COLO668 (cell line): ENCODE data around the gene POMGNT2.

Experiments
- DNase-seq: peaks from one replicate; lab custom pipeline; 2025; ENCODE audit not compliant: unreplicated experiment; lab: John Stamatoyannopoulos, UW

Gene POMGNT2

DNA sequence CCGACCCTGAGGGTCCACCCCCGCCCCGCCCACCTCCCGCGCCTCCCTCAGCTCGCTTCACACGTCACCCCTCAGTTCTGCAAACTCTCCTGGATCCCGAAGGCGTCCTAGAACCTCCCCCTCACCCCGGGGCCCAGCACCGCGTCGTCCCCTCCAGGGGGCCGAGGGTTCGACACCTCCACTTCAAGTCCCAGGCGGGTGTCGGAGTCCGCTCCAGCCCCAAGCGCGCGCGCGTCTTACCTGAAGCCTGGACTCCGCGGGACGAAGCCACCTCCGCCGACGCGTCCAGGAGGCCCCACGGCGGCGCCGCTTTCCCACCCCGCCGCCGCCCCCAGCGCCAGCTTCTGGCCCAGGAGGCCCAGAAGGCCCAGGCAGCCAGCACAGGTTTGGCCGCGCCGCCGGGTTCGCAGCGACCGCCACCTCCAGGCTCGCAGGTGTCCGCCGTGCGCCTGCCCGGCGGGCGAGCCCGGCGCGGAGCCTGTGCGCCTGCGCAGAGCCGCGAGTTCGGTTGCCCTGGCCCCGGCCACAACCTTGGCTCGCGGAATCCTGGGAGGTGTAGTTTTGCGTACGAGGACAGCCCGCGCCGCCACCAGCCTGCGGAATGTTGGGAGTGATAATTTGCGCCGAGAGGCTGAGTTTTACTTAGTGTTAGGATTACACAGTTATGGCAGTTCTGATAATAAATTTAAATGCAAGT is at the start of gene POMGNT2:
POMGNT2 (minus strand) TSS at position 484 of the 697 bp plus-strand sequence. CDS start 24,648 bp downstream, outside the sequence.
- DNase-seq, result peak; percentile 85

DNA sequence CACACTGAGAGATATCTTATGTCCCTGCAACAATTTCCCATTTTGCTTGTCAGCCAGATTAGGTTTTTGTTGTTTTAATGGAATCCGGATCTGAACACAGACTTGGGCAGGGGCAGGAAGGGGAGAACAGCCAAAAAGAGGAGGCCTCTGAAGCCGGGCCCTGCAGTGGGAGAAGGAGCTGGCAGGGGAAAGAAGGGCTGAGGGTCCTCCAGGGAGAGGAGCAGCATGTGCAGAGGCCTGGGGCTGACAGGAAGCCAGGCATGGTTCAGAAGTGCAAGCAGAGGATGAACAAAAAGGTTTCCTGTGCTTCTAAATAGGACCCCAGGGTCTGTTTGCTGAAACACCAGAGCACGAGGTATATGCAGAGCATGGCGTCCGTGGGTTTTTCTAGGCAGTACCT is 49.1 kb upstream of the POMGNT2 start:
- no peak for DNase-seq

DNA sequence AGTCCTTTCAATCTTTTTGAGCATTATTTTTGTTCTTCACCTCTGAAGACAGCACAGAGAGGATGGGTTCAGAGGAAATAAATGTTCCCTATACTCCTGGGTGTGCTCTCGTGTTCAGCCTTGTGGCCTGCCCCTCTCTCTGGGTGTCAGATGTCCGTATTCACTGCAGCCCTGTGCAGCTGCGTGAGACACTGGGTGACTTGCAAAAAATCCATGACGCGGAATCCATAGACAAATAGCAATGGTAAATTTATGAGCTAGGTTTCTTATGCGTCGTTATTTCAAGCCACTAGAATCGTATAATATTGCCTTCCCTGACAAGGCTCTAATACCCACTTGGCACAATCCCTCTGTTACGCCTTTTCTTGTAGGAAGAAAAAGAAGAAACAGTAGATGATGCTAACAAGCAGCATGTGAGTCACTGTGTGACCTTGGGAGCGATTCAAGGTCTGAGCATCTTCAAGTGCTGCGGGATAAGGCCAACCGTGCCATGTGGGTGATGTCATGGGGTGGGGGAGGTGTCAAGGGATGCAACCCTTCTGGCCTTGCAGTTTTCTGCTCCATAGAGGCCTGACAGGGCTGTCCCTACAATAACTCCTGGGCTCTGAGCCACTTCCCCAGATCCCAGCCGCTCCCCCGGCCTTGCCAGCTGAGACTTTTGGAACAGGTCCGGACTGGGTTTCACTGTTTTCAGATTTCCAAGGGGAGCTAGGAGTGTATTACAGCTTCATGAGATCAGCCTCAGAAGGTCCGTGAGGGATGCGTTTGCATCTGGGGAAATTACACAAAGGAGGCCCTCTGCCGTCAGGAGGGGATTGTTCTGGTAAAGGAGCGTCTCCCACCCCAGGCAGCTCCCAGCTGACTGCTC is 47.6 kb upstream of the POMGNT2 start:
- no peak for DNase-seq

DNA sequence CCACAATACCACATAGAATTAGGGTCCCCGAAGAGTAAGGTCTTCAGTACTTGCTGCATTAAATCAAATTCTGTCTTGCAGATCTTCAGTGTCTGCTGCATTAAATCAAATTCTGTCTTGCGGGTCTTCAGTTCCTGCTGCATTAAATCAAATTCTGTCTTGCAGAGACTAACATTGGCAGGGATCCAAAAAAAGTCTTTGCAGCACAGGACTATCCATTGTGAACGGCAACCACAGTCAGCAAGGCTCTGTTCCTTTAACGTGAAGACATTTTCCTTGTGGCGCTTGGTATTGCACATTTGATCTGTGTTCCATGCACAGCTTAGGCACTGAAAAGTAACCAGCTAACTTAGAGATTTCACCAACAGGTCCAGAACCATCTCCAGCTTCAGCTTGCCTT is 46.8 kb upstream of the POMGNT2 start:
- DNase-seq, result no peak

DNA sequence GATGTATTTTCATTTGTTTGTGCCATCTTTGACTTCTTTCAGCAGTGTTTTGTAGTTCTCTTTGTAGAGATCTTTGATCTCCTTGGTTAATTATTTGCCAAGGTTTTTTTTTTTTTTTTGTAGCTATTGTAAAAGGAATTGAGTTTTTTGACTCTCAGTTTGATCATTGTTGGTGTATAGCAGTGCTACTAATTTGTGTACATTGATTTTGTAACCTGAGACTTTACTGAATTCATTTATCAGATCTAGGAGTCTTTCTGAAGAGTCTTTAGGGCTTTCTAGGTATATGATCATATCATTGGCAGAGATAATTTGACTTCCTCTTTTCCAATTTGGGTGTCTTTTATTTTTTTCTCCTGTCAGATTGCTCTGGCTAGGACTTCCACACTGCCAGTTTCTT is 42.2 kb upstream of the POMGNT2 start:
- no peak for DNase-seq

DNA sequence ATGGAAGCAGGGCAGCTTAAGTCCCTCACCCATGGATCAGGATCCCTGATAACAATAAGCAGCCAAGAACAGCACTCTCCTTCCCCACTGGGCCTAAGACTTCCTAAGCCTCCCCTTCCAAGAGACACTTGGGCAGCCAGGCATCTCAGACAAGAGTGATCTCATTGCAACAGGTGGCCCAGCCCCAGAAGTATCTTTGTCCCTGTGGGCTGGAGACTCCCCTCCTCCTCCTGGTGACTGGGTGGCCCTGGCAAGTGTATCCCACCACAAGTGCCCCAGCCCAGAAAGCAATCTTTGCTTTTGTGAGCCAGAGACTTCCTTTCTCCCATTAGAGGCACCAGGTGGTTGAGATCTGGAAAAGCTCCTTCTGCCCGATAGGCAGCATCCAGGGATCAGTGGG is 40.7 kb upstream of the POMGNT2 start:
- DNase-seq, result no peak

DNA sequence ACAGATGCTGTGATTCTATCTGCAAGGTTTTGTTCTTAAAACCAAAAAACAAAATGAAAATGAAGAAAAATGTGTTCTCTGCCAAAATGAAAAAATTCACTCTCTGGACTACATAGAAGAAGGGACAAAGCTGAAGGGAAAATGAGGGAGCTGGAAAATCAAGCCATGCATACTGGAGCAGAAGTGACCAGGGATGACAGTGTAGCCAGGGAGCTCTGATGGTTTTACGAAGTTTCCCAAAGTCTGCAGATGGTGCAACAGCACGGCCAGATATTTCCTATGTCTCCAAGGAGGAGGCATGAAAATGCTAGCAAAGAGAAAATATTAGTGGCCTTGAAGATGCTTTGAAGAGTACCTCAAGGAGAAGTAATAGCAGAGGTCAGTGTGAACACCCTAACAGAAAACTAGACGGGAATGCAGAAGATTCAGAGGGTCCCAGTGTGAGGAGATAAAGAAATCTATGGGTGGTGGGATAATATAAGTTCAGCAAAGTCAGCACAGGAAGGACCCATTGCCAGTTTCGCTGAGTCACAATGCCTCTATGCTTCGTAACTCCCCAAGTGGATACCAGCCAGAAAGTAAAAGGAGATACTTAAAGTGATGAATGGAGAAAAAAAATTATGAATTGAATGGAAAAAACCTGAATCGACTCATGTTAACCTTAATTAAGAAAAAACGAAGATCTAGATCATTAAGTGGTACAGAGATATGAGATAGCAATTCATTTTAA is 39.0 kb upstream of the POMGNT2 start:
- no peak for DNase-seq

DNA sequence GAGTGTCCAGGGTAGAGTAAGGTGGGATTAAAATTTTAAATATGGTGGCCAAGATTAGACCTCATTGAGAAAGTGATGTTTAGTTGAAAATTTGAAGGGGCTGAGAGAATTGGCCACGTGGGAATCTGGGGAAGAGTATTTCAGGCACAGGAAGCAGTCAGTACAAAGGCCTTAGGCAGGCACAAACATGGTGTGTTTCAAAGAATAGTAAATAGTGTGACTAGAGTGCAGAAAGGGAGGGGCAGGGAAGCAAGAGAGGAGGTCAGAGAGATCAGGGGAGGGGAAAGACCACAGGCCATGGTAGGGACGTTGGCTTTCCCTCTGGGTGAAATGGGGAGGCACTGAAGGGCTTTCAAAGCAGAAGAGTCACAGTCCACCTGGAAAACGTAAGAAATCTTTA is 36.6 kb upstream of the POMGNT2 start:
- no peak for DNase-seq

DNA sequence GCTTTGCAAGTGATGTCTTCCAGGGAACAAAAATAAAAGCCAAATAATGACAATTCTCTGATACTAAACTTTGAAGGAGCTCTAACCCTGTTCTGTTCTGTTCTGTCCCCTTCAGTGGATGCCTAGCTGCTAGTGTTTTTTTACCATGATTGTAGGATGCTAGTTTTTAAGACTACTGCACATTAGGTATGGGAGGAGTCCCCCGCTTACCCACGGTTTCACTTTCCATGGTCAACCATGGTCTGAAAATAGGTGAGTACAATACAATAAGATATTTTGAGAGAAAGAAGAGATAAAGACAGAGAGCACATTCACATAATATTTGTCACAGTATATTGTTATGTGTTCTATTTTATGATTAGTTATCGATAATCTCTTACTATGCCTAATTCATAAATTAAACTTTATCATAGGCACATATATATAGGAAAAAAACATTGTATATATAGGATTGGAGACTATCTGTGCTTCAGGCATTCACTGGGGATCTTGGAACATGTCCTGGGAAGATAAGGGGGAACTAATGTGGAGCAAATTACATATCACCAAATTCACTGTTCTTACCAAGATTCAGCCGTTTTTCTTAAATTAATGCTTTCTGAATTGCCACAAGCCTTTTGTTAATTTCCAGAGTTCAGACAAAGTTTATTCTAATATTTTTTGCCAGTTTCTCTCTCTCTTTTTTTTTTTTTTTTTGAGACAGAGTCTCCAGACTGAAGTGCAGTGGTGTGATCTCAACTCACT is 32.8 kb upstream of the POMGNT2 start:
- no peak for DNase-seq

DNA sequence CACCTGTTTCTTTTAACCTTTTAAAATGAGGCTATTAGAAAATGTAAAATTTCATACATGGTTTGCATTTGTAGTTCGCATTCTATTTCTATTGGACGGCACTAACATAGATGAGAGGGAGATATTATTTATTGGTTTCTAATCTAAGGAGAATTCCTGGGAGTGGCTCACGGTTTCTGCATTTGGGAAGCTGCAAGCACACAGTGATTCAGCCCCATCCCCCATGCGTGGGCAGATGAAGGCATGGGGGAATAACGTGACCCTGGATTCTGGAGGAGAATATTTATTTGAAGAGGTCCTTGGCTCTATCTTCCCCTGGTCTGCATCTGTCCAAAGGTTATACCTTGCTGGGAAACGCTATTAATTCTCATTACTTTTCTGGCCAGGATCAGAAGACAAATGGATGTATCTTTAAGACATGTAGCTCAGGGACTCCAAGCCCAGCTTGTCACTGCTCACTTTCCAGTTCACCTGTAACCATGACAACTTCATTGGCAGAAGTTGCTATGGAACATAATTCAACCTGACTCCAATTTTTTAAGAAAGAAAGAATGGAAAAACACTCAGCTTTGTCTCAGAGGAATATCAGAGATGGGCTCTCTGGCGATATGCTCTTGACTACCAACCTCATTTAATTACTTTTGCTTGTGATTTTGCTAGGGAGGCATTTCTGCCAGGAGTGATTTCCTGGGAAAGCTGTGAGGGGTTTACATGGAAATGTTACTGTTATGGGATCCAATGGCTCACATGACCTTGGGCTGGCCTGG is 27.2 kb upstream of the POMGNT2 start:
- no peak for DNase-seq

DNA sequence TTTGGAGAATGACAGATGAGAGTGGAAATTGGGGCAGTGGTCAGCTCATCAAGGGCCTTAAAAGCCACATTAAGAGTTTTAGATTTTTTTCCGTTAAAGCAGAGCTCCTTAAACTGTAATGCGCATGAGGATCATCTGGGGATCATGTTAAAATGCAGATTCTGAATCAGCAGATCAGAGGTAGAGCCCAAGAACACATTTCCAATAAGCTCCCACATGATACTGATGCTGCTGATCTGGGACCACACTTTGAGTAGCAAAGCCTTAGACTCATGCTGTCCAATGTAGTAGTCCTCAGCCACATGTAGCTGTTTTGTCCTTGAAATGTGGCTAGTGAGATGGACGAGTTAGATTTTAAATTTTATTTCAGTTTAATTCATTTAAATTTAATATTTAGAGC is 26.3 kb upstream of the POMGNT2 start:
- DNase-seq, result no peak

DNA sequence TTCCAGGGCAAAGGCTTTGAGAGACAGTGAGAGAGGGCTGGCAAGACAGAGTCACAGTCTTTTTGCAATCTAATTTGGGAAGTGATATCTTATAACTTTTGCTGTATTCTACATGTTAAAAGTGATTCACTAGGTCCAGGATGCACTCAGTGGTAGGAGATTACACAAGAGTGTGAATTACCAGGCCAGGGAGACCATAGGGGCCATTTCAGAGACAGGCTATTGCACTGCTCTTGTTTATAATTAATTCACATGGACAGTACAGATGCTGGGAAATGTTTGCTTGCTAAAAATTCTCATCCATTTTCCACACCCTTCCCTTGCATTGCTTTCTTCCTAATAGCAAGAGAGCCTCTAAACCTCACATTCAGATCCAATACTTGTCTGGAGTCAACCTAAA is 22.6 kb upstream of the POMGNT2 start:
- DNase-seq, result no peak

DNA sequence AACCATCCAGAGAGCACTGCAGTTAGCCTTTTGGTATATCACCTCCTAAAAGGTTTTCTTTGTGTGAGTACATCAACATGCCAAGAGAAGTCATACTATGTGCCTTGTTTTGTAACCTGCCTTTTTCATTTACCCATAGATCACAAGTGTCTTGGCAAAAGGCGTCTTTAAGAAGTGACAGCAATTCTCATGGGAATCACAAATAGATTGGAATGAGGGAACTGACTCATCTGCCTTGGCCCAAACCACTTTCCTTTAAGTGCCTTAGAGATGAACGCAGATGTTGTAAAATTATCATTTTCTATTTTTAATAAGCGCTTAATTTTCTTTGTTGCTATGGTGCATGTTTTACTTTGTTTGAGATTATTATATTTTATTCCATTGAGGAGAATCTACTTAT is 20.7 kb upstream of the POMGNT2 start:
- no peak for DNase-seq

DNA sequence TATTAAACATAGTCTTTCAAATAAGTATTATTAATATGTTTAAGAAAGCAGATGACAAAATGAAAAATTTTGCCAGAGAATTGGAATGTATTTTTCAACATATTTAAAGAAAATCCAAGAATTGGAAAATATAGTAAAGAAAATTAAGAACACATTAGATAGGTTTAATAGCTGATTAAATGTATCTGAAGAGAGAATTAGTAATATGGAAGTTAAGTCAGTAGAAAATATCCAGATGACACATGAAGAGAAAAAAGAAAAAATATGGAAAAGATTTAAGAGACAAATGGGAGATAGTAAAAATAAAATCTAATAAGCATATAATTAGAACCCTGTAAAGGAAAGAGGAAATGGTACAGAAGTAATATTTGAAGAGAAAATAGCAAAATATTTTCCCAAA is 18.0 kb upstream of the POMGNT2 start:
- no peak for DNase-seq

DNA sequence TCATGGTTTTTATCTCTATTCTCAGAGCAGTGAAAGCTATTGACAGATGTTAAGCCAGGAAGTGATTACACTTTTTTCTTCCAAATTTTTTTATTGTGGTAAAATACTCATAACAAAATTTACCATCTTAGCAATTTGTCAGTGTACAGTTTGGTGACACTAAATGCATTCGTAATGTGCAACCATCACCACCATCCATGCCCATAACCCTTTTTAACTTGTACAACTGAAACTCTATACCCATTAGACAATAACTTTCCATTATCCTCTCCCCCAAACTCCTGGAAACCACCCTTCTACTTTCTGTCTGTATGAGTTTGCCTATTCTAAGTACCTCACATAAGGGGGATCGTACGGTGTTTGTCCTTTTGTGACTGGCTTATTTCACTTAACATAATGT is 15.1 kb upstream of the POMGNT2 start:
- no peak for DNase-seq

DNA sequence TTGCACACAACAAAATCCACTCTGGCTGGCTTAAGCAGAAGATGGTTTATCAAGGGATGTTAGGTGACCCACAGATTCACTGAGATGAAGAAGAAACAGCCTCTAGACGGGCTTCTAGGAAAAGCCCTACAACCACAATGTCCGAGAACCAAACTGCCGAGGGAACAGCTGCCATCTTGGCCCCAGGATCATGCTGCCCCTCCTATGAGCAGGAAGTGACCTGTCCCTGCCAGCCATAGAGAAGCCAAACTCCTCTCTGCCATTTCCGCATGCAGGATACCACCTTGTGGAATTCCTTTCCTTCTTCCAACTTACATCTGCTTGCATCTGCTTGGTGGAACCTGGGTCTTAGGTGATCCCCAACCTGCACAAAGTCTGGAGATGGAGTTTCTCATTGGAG is 11.4 kb upstream of the POMGNT2 start:
- DNase-seq, result no peak

DNA sequence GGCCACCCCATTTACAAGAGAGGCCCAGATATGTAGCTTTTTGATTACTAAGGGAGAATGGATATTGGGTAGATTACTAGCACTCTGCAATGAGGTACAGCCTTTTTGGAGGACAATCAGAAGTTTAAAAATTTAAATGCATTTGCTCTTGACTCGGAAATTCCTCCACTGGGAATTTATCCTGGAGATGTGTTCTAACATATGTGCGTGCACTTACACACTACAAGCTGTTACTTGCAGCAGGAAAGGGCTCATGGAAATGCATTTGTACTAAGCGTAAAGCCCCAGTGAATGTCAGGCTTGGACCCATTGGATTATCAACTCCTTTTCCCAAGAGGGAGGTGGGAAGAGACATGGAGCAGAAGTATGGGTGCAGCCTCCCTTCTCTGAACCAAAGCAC is 7.8 kb upstream of the POMGNT2 start:
- no peak for DNase-seq

DNA sequence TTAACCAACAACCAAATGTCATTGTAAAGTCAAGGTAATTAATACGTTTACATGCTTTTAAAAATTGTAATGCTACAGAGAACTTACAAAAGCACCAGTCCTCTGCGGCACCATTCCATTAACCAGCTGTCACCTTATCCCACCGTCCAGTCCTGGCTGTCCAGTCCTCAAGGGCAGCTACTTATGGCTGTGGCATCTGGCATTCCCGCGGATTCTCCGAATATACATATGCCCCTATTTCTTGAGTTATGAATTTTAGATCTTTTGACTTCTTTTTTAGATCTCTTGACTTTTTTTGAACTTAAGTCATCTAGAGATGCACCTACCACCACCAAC is 382 bp upstream of the POMGNT2 start:
- DNase-seq, result no peak

DNA sequence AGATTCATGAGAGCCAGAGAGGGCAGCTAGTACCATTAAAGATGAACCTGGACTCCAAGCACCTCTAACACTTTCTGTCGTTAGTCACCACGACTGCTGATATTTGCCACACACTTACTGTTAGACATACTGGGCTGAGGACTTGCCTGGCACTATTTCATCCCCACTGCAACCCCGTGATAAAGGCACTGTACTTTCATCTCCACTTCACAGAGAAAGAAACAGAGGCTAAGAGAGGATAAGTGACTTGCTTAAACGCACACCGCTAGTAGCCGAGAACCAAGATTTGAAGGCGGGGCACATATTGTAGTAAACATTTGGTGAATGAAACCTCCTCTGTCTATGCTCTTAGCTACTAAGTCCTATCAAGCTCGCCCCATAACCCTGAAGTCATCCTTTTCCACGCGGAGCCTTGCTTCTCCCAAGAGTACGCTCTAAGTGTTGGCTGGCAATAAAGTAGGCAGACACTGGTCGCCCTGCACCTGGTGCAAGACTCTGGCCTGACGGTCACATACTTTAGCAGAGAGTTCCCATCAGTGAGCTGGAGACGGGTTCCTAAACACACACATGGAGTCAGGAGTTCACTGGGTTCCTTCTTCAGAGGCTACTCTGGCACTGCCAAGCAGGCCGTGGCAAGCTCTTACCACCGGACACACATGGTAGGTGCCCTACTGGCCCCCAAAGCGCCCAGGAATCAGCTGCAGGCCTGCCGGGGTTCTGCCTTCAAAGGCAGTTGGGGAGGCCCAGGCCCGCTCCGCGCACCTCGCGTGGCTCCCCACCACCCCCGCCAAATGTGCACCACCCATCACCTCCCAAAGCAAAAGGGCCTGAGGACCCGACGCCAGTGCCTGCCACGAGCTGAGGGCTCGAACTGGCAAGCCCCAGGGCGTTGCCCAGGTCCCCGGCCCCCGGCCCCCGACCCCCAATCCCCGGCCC is 951 bp downstream of the POMGNT2 start:
- no peak for DNase-seq
